H1 (cell line): ENCODE results near the gene IGSF9B. TPM values are rescaled to one million over a fixed set of nuclear protein-coding genes. Genes with fewer than 3 reads are reported as not detected.

Source experiments
- CHD7 ChIP-seq: fragments of 300-600 bp; sonication (generic); IDR thresholded peaks from 2 replicates; pipeline ENCODE4 v1.7.1; 2012; ENCODE audit warnings: low read length, moderate library complexity, mild to moderate bottlenecking, inconsistent platforms; ENCODE audit not compliant: insufficient replicate concordance
- polyA plus RNA-seq, 7 experiments: library from polyadenylated mRNA; depleted of rRNA in 3 of 7; stranded (reverse) in 5 of 7; unstranded in 2 of 7; fragments of >200 nt in 5 of 7; fragments of 200-250 nt in 2 of 7; gene quantifications; 1 replicate in 5 of 7; 2 replicates in 1 of 7; 4 replicates in 1 of 7; pipeline versions ENCODE4 v1.2.1 to v1.2.3, GENCODE V29; 2011 to 2013; ENCODE audit warnings: missing spikeins in 2 of 7, mixed read lengths in 2 of 7
- total RNA-seq: library from RNA; stranded (reverse); fragmentation: NEBNext Ultra II Directional; extraction: Animal tissue kit (Norgen Biotek cat#: 25700); gene quantifications from 2 replicates; pipeline ENCODE4 v1.2.1, GENCODE V29; 2021

The IGSF9B gene
- total and polyA plus RNA-seq, 2 of the 8 experiments (the other 6 are each of a cell fraction or from before 2014, with no cell fraction given), result 16.5 to 49.2 TPM

- no peak for TF ChIP-seq CHD7
These were observed 84.6 kb downstream of the IGSF9B start (continued) for GRCh38 chr11:133872160-133872559.
